ENCODE data around the gene TIMP2.

- no peak for TF ChIP-seq CTCF (IDR thresholded peaks at IDR 0.05)
- no peak for TF ChIP-seq POLR2A (IDR thresholded peaks at IDR 0.05)
These were observed 112.3 kb downstream of the TIMP2 start for GRCh38 chr17:78812855-78813254.

Data from tibial nerve (tissue), 3 donors.